Psoas muscle (tissue), 8 donors: ENCODE results near the gene GPC1. TPM values are rescaled to one million over a fixed set of nuclear protein-coding genes. Genes with fewer than 3 reads are reported as not detected.

Experiments used
- ATAC-seq, 4 donors: fragments of 200-7000 bp; cut with Tn5 transposase; one replicate each; pipeline ENCODE4 v1.9.1; 2020; ENCODE audit warnings: moderate library complexity in 3 of 4, mild to moderate bottlenecking in 2 of 4
- DNase-seq, 2 donors: peaks; one replicate each; pipeline ENCODE4 v3.0.0-alpha.2; 2020
- H3K27ac ChIP-seq: fragments of 200-600 bp; one replicate; pipeline ENCODE4 v1.8.0; 2022
- H3K27me3 ChIP-seq, 3 donors: fragments of 200-600 bp in 1 of 3; one replicate each; pipeline versions ENCODE4 v1.6.1 to v1.8.0; 2013 to 2022; ENCODE audit warnings: low read length in 2 of 3, mild to moderate bottlenecking in 2 of 3, moderate library complexity in 1 of 3; ENCODE audit not compliant: insufficient read depth in 3 of 3
- H3K36me3 ChIP-seq, 2 donors: fragments of 200-600 bp in 1 of 2; one replicate each; pipeline versions ENCODE4 v1.6.1 to v1.8.0; 2013 to 2022; ENCODE audit warnings: low read depth in 1 of 2, mild to moderate bottlenecking in 1 of 2, moderate library complexity in 1 of 2; ENCODE audit not compliant: insufficient read depth in 1 of 2
- H3K4me1 ChIP-seq: fragments of 200-600 bp; one replicate; pipeline ENCODE4 v1.8.0; 2022
- H3K4me3 ChIP-seq: fragments of 200-600 bp; one replicate; pipeline ENCODE4 v1.8.0; 2022; ENCODE audit warnings: mild to moderate bottlenecking
- H3K9me3 ChIP-seq: fragments of 200-600 bp; one replicate; pipeline ENCODE4 v1.8.0; 2022
- WGBS, 3 donors: extraction: QIAGEN DNeasy Blood & Tissue Kit; methylation state at CpG; one replicate each; pipeline versions ENCODE4 v1.1.6 to v1.1.7; 2013; 5-methylcytosine and 5-hydroxymethylcytosine counted together
- intact Hi-C, 2 donors: fragments of 100-400 bp; cut with DNase I; formaldehyde crosslinking; loops; one replicate each; pipeline versions ENCODE4 v1.11.0 to v1.14.2; 2022
- polyA plus RNA-seq, 3 donors: library from polyadenylated mRNA; stranded (reverse); fragments of 200-250 nt; gene quantifications; one replicate each; pipeline ENCODE4 v1.2.3, GENCODE V29; 2013
- total RNA-seq, 4 donors: library from RNA; stranded (reverse); fragmentation: NEBNext Ultra II Directional in 2 of 4; extraction: Animal tissue kit (Norgen Biotek cat#: 25700) in 2 of 4; gene quantifications; one replicate each; pipeline versions ENCODE4 v1.2.1 to v1.2.4, GENCODE V29; 2021 to 2023
- TF ChIP-seq, protein P1 (sequence below): fragments of 200-600 bp; IDR thresholded peaks from one replicate; pipeline ENCODE4 v1.8.0; 2022; ENCODE audit warnings: antibody characterized with exemption
- donor health status: healthy with polysubstance abuse.
- donor health status: DM: no; HTN: no; CAD: no; lungs with moderate emphysema.
- donor health status: Bipolar disorder and iron deficiency.
- donor health status: healthy.
- donor health status: DM: yes; HTN: yes; CAD: no.
- donor health status: DM: no; HTN: no; CAD: no.
- donor health status: DM: no; HTN: no; CAD: no.
- donor health status: DM: yes; HTN: yes; CAD: no.

The GPC1 gene
- total and polyA plus RNA-seq, 7 donors, result 85.4 to 180 (median 116) TPM

DNA sequence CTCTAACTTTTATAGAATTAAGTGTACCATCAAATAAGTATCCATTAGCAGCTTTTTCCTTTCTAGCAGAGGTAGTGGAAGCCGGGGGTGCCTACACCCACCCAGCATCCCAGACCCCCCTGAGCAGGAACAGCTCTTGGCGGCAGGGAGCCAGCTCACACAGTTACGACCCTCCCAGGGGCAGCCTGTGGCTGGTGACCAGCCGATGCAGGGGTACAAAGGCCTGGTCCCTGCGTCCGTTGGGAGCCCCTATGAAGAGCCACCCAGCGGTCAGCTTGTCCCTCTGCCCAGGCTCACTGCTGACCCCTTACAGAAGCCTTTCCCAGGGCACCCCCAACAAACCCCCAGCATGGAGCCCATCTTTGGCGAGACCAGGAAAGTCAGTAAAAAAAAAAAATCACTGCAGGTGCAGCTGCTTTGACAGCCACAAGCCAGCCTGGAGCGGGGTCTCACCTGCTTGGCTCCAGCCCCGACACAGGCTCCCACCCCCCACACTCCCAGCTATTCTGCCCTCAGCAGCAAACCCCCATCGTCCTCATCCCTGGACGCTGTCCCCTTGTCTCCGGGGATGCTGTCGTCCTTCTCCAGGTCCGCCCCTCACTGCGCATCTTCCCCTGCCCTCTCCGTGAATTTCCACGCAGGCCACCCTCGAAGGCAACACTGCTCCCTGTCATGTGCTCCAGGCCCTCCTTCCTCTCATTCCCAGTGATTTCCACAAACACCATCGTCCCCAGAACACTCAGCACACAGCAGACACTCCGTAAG lies 43.1 kb downstream of the GPC1 start:
- WGBS, 3 donors, result 89 to 92% (median 90%) methylated on average over 21 of the region's 21 CpGs
- intact Hi-C loops, result no loop called here
- Histone ChIP-seq H3K9me3 (peaks cover 8% of the 10 kb centered on the region), H3K27me3 (no peaks in the 10 kb centered on the region), H3K36me3 (no peaks in the 10 kb centered on the region), H3K4me3 (no peak overlapping the region), H3K4me1 (no peaks in the 10 kb centered on the region), H3K27ac (no peak overlapping the region)
- TF ChIP-seq, protein P1, sequence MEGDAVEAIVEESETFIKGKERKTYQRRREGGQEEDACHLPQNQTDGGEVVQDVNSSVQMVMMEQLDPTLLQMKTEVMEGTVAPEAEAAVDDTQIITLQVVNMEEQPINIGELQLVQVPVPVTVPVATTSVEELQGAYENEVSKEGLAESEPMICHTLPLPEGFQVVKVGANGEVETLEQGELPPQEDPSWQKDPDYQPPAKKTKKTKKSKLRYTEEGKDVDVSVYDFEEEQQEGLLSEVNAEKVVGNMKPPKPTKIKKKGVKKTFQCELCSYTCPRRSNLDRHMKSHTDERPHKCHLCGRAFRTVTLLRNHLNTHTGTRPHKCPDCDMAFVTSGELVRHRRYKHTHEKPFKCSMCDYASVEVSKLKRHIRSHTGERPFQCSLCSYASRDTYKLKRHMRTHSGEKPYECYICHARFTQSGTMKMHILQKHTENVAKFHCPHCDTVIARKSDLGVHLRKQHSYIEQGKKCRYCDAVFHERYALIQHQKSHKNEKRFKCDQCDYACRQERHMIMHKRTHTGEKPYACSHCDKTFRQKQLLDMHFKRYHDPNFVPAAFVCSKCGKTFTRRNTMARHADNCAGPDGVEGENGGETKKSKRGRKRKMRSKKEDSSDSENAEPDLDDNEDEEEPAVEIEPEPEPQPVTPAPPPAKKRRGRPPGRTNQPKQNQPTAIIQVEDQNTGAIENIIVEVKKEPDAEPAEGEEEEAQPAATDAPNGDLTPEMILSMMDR, result no peak
- DNase-seq (no peak), ATAC-seq (no peak)

DNA sequence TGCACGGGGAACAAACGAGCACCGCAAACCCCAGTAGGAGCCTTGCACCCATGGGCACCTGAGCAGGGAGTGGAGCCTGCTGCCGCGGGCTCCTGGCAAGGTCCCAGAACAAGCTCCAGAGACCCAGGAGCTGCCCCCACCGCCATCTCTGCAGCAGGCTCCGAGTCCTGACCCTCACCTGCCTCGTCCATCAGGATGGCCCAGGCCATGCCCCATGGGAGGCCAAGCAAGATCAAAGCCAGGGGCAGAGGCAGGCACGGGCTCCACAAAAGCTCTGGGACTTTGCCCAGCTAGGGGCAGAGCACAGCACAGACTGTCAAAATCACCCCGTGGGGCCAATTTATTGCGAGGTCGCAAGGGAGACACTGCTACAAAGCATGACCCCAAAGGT lies 43.6 kb downstream of the GPC1 start:
- H3K4me1 ChIP-seq, result no peaks in the 10 kb centered on the region
- no peaks in the 10 kb centered on the region for H3K36me3 ChIP-seq
- DNase-seq (peak in 1 of 2 donors; percentile 52), ATAC-seq (no peak)
- TF ChIP-seq, protein P1, result no peak
- no peak overlapping the region for H3K4me3 ChIP-seq
- 80 to 86% (median 85%) methylated on average over 12 of the region's 12 CpGs for WGBS, 3 donors
- H3K9me3 ChIP-seq, result peaks cover 4% of the 10 kb centered on the region
- H3K27ac ChIP-seq, result no peak overlapping the region
- H3K27me3 ChIP-seq, result no peaks in the 10 kb centered on the region
- intact Hi-C loops, result no loop called here

DNA sequence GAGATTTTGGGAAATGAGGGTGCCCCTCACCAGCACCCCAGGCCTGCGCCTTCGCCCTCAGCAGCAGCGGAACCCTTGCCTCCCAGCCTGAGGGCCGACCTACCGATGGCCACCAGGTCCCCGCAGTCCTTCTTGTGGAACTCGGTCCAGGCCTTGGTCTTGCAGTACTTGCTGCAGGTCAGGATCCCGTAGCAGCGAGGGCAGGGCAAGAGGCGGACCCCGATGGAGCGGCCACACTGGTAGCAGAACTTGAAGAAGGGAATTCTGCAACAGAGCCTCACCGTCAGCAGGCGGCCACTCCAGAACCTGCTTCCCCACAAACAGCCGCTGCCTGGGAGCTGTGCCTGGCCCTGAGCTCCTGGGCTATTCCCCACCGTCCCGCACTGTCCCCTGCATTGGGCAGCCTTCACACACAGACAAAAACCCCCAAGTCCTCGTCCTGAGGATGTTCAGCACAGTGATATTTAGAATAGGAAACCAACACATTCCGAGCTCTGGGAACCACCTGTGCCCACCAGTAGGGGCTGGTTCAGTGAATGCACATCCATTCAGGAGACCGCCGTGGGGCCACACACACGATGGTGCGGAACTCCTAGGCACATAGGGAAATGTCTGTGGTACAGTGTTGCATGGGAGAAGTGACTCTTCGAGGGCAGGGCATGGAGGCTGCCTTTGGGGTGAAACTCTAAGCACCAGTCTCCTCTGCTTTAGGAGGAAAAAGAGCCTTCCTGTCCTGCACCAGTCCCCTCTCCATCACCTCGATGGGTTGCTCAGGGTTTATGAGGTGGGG lies 45.6 kb downstream of the GPC1 start:
- H3K27ac ChIP-seq, result no peak overlapping the region
- TF ChIP-seq, protein P1, result no peak
- no peaks in the 10 kb centered on the region for H3K27me3 ChIP-seq
- peaks cover 4% of the 10 kb centered on the region for H3K9me3 ChIP-seq
- intact Hi-C loops, result no loop called here
- 92 to 96% (median 93%) methylated on average over 25 of the region's 25 CpGs for WGBS, 3 donors
- H3K4me3 ChIP-seq, result no peak overlapping the region
- ATAC-seq (peak in 1 of 4 donors; percentile 26), DNase-seq (no peak)
- no peaks in the 10 kb centered on the region for H3K4me1 ChIP-seq
- no peaks in the 10 kb centered on the region for H3K36me3 ChIP-seq

DNA sequence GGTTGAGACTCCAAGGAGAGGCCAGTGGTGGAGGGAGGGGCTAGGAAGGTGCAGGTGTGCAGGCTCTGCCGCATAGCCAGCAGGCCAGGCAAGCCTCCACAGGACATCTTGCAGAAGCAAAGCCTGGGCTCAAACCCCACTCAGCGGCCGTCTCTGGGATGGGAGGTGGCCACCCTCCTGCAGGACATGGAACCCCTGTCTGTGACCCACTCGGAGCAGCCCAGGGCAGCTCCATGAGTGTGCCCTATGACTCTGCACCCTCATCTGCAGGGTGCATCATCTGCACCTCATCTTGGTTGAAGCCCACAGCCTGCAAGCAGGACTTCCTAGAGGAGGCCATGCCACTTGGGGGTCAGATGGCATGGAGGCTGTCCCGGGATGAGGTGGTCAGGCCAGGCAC lies 46.3 kb downstream of the GPC1 start:
- DNase-seq (no peak), ATAC-seq (no peak)
- TF ChIP-seq, protein P1, result no peak
- H3K27ac ChIP-seq, result no peak overlapping the region
- WGBS, 3 donors, result 90 to 94% (median 91%) methylated on average over 5 of the region's 5 CpGs
- H3K4me3 ChIP-seq, result no peak overlapping the region
- peaks cover 3% of the 10 kb centered on the region for H3K9me3 ChIP-seq
- no peaks in the 10 kb centered on the region for H3K36me3 ChIP-seq
- intact Hi-C loops, result no loop called here
- no peaks in the 10 kb centered on the region for H3K27me3 ChIP-seq
- no peaks in the 10 kb centered on the region for H3K4me1 ChIP-seq
